Measurements from ENCODE around the gene SNX6. TPM values are rescaled to one million over a fixed set of nuclear protein-coding genes. Genes with fewer than 3 reads are reported as not detected.

The SNX6 gene
- total and polyA plus RNA-seq, 2 donors (not counting 3 experiments of a cell fraction or from before 2014, with no cell fraction given), result 95.1 to 120 TPM

GRCh38 chr14:34628681-34629135 is 1.2 kb downstream of the SNX6 start:
- DNase-seq (ENCODE audit: low read depth, low spot score) (peak; percentile 38), FAIRE-seq (peak; percentile 46)
- H3K9me1 ChIP-seq (replicated peaks; ENCODE audit: control insufficient read depth, extremely low read depth, insufficient read depth, low read length), result no peaks in the 10 kb centered on the region
- no peak overlapping the region for H2AFZ ChIP-seq (ENCODE audit: low read depth, low read length)
- no peaks in the 10 kb centered on the region for H3K36me3 ChIP-seq (ENCODE audit: control insufficient read depth in 2 of 2, extremely low read depth in 1 of 2, insufficient read depth in 2 of 2, low read length in 2 of 2)
- CTCF ChIA-PET, result no interaction called here
- H3K9ac ChIP-seq (replicated peaks; ENCODE audit: extremely low read depth, insufficient read depth, low read length), result peak overlapping the region; percentile 95
- H3K4me1 ChIP-seq (ENCODE audit: control insufficient read depth, extremely low read depth, insufficient read depth, low read length), result peaks cover 16% of the 10 kb centered on the region
- peak overlapping the region; percentile 85 for H3K4me2 ChIP-seq (ENCODE audit: insufficient read depth, low read length)
- peaks cover 49% of the 10 kb centered on the region for H3K79me2 ChIP-seq (ENCODE audit: control insufficient read depth, insufficient read depth, low read length)
- H4K20me1 ChIP-seq (replicated peaks; ENCODE audit: control insufficient read depth, extremely low read depth, insufficient read depth, low read length), result no peaks in the 10 kb centered on the region
- no TSS peak for BruUV-seq (replicated peaks)
- no peaks in the 10 kb centered on the region for H3K27me3 ChIP-seq (ENCODE audit: control insufficient read depth in 2 of 2, insufficient read depth in 2 of 2, low read length in 2 of 2)
- no peaks in the 10 kb centered on the region for H3K9me3 ChIP-seq (replicated peaks; ENCODE audit: control insufficient read depth, insufficient read depth, low read length)
- no peak overlapping the region for H3K27ac ChIP-seq (ENCODE audit: insufficient read depth, low read depth, low read length)
- H3K4me3 ChIP-seq (replicated peaks in 1 of 3; ENCODE audit: insufficient read depth in 1 of 3, low read depth in 1 of 3, low read length in 3 of 3), result peak overlapping the region; percentile 80 to 100 (median 84)
- TF ChIP-seq MAX (IDR thresholded peaks at IDR 0.05; ENCODE audit: insufficient read depth, insufficient read length), result no peak
- no peak for TF ChIP-seq POLR2AphosphoS5 (IDR thresholded peaks at IDR 0.05; ENCODE audit: insufficient read depth, low read depth, low read length)
- no peak for TF ChIP-seq GATA2 (IDR thresholded peaks at IDR 0.05; ENCODE audit: insufficient read depth, insufficient read length, low read depth, low read length)
- TF ChIP-seq EZH2 (IDR thresholded peaks at IDR 0.05; ENCODE audit: borderline replicate concordance, low read depth, low read length, severe bottlenecking), result no peak
- TF ChIP-seq FOS (IDR thresholded peaks at IDR 0.05; ENCODE audit: borderline replicate concordance, insufficient read depth, low read length), result no peak
- TF ChIP-seq MYC (IDR thresholded peaks at IDR 0.05; ENCODE audit: low read depth, low read length), result no peak
- no peak for TF ChIP-seq JUN (IDR thresholded peaks at IDR 0.05; ENCODE audit: borderline replicate concordance, insufficient read depth, insufficient read length, low read depth)
- TF ChIP-seq POLR2A (IDR thresholded peaks at IDR 0.05; ENCODE audit: low read depth, low read length), result no peak
- TF ChIP-seq CTCF (IDR thresholded peaks at IDR 0.05; ENCODE audit: extremely low read depth in 1 of 2, insufficient read depth in 1 of 2, low read depth in 1 of 2, low read length in 2 of 2), result no peak
- intact Hi-C loops (cut with micrococcal nuclease) (loop anchor here (5.0 kb wide), 1 partner anchor 494 kb away; the partner anchor contains the start of genes PPP2R3C and PRORP), dilution Hi-C loops (cut with MboI; ENCODE audit: extremely low pct_ligation_motif_present, low sequenced_read_pairs) (no loop called here)
- POLR2A ChIA-PET, result no interaction called here

Measured in endothelial cell of umbilical vein (primary cell).